ENCODE results near the gene GRIK3. TPM values are rescaled to one million over a fixed set of nuclear protein-coding genes. Genes with fewer than 3 reads are reported as not detected.

GRIK3 gene
- total RNA-seq, 2 donors from 2014 or later: 0.14 TPM

- no peak overlapping the region for H3K27ac ChIP-seq
- no peaks in the 10 kb centered on the region for H3K4me1 ChIP-seq (ENCODE audit: control insufficient read depth in 1 of 2, low read depth in 2 of 2)
- H3K4me3 ChIP-seq: no peak overlapping the region
- no peaks in the 10 kb centered on the region for H3K36me3 ChIP-seq
- DNase-seq (ENCODE audit: low spot score) (no peak), ATAC-seq (ENCODE audit: insufficient number of reproducible peaks, low FRiP score, low read depth) (no peak)
- H3K27me3 ChIP-seq (replicated peaks; ENCODE audit: insufficient read depth): no peaks in the 10 kb centered on the region
- TF ChIP-seq CTCF (IDR thresholded peaks at IDR 0.05): no peak
- H3K9me3 ChIP-seq: no peaks in the 10 kb centered on the region
These were observed 83.0 kb downstream of the GRIK3 start for GRCh38 chr1:36951292-36951750.

- H3K27ac ChIP-seq: no peak overlapping the region
- no peak for ATAC-seq (ENCODE audit: insufficient number of reproducible peaks, low FRiP score, low read depth)
- H3K36me3 ChIP-seq: no peaks in the 10 kb centered on the region
- TF ChIP-seq CTCF (IDR thresholded peaks at IDR 0.05): no peak
- no peaks in the 10 kb centered on the region for H3K9me3 ChIP-seq
- H3K4me3 ChIP-seq: no peak overlapping the region
- no peaks in the 10 kb centered on the region for H3K27me3 ChIP-seq (replicated peaks; ENCODE audit: insufficient read depth)
- no peaks in the 10 kb centered on the region for H3K4me1 ChIP-seq (ENCODE audit: control insufficient read depth in 1 of 2, low read depth in 2 of 2)
- DNase-seq (ENCODE audit: low spot score): no peak
These were observed 83.6 kb downstream of the GRIK3 start for GRCh38 chr1:36950604-36951291.

- H3K36me3 ChIP-seq: no peaks in the 10 kb centered on the region
- H3K4me1 ChIP-seq (ENCODE audit: control insufficient read depth in 1 of 2, low read depth in 2 of 2): no peaks in the 10 kb centered on the region
- no peak overlapping the region for H3K27ac ChIP-seq
- no peaks in the 10 kb centered on the region for H3K27me3 ChIP-seq (replicated peaks; ENCODE audit: insufficient read depth)
- no peak for TF ChIP-seq CTCF (IDR thresholded peaks at IDR 0.05)
- no peak for ATAC-seq (ENCODE audit: insufficient number of reproducible peaks, low FRiP score, low read depth)
- H3K9me3 ChIP-seq: no peaks in the 10 kb centered on the region
- DNase-seq (ENCODE audit: low spot score): no peak
- no peak overlapping the region for H3K4me3 ChIP-seq
These were observed 85.7 kb downstream of the GRIK3 start for GRCh38 chr1:36948606-36949005.

- DNase-seq (ENCODE audit: low spot score): no peak
- no peaks in the 10 kb centered on the region for H3K27me3 ChIP-seq (replicated peaks; ENCODE audit: insufficient read depth)
- no peaks in the 10 kb centered on the region for H3K36me3 ChIP-seq
- TF ChIP-seq CTCF (IDR thresholded peaks at IDR 0.05): no peak
- H3K27ac ChIP-seq: no peak overlapping the region
- H3K4me3 ChIP-seq: no peak overlapping the region
- H3K4me1 ChIP-seq (ENCODE audit: control insufficient read depth in 1 of 2, low read depth in 2 of 2): no peaks in the 10 kb centered on the region
- H3K9me3 ChIP-seq: no peaks in the 10 kb centered on the region
- ATAC-seq (ENCODE audit: insufficient number of reproducible peaks, low FRiP score, low read depth): no peak
These were observed 86.2 kb downstream of the GRIK3 start for GRCh38 chr1:36948147-36948546.

- no peak overlapping the region for H3K4me3 ChIP-seq
- H3K36me3 ChIP-seq: no peaks in the 10 kb centered on the region
- DNase-seq (ENCODE audit: low spot score): no peak
- H3K27ac ChIP-seq: no peak overlapping the region
- no peaks in the 10 kb centered on the region for H3K27me3 ChIP-seq (replicated peaks; ENCODE audit: insufficient read depth)
- ATAC-seq (ENCODE audit: insufficient number of reproducible peaks, low FRiP score, low read depth): no peak
- H3K9me3 ChIP-seq: no peaks in the 10 kb centered on the region
- TF ChIP-seq CTCF (IDR thresholded peaks at IDR 0.05): no peak
- H3K4me1 ChIP-seq (ENCODE audit: control insufficient read depth in 1 of 2, low read depth in 2 of 2): no peaks in the 10 kb centered on the region
These were observed 86.9 kb downstream of the GRIK3 start for GRCh38 chr1:36947384-36947783.

Measured in thoracic aorta (tissue), 2 donors.